Dedifferentiated amniotic fluid mesenchymal stem cell (primary cell): ENCODE data around the gene RCOR3.
"Not testable (repeated sequence)": the region's sequence is repeated elsewhere in the genome, so short reads cannot be mapped to it uniquely, and the experiment has no call there.

Experiments used
- DNase-seq: peaks from one replicate; pipeline ENCODE4 v3.0.0-alpha.2; 2016; ENCODE audit errors: extremely low spot score

Gene RCOR3

DNA sequence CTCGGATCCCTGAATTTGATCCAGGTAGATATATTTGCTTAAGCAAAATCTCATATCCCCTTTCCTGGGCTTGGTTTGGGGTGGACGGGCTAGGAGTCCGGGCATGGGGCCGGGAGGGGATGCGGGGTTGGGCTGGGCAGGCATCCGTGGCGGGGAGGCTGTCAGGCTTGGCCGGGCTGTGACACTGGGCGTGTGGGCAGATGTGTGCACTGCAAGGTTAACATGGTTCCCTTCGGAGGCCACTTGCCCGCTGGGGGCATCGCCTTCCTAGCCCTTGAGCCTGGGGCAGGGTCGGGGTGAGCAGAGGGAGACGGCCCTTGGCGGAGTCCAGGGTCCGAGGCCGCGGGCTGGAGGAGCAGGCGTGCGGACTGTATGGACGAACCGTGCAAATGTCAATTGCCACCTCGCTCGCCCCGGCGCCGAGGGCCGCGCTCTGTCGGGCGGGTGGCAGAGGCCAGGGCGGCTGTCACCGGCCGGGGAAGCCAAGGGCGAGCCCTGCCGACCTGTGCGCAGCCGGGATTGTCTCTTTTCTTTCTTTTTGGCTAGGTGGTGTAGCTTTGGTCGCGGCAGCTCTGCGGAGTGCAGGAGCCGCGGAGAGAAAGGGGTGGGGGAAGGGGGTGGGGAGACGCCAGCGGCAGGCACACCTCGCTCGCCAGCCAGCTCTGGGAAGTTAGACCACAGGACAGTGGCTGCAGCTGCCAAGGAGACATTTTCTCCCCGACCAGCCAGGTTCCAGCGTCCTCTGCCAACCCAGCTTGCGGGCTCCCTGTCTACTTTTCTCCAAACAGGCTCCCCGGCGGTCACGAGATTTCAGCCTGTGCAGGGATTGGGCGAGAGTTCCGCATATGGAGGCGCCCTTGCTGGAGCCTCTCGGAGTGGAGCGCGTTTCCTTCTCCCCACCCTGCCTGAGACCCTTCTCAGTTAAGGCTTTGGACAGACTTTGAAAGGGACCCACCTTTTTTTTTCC, 1.3 kb downstream of the RCOR3 start:
- DNase-seq = peak; percentile 65

DNA sequence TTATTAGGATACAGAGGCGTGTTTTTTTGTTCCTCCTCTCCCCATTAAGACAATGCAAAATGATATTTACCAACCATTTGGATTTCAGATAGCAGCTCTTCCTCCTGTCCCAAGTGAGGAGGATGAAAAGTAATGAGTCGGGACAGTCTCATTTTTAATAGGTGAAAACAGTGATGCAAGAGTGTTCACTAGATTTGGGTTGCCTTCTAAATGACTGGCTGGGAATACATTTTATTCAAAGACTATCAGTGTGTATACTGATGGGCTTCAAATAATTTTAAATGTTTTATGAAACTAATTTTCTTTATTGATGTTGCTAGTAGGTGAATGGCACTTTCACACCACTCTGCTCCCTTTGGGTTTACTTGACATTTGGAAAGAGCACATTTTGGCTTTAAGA, 2.1 kb downstream of the RCOR3 start:
- no peak for DNase-seq

DNA sequence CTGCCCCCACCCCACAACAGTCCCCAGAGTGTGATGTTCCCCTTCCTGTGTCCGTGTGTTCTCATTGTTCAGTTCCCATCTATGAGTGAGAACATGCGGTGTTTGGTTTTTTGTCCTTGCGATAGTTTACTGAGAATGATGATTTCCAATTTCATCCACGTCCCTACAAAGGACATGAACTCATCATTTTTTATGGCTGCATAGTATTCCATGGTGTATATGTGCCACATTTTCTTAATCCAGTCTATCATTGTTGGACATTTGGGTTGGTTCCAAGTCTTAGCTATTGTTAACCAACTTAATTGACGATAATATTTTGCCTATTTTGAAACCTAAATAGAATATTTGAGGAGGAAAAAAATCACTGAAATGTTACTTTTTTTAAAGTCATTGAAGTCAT, 3.9 kb downstream of the RCOR3 start:
- not testable (repeated sequence) for DNase-seq

- no peak for DNase-seq
These were observed 8.2 kb downstream of the RCOR3 start for GRCh38 chr1:211267204-211267857.

DNA sequence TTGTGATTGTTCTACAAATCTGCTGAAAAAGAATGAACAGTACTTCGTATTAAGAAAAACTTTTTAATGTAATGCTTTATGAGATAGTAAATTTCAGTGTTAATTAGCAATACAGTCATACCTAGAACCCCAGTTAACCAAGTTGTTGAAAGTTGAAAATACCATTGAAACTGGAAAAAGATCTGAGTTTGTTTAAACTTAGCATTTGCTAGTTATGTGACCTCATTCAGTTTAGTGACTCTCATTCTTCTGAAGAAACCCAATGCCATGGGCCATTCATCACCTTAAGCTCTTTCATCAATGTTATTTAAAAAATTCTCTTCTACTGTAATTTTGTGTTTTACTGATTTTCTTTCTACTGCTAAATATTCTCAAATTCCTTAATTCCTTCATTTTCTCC, 20.2 kb downstream of the RCOR3 start:
- no peak for DNase-seq

DNA sequence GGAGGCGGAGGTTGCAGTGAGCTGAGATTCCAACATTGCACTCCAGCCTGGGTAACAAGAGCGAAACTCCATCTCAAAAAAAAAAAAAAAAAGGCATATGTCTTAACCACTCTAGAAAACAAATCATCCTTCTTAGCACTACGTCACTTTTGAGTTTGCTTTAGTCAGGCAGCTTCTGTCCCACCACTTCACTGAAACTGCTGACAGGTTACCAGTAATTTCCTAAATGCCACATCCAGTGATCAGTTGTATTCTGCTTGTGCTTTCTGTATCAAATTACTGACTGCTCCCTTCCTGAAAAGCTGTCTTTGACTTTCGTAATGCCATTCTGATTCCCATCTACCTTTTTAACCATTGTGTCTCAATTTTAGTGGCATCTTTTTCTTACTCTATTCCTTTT, 21.7 kb downstream of the RCOR3 start:
- no peak for DNase-seq

GRCh38 chr1:211281320-211282022, 22.3 kb downstream of the RCOR3 start:
- no peak for DNase-seq

DNA sequence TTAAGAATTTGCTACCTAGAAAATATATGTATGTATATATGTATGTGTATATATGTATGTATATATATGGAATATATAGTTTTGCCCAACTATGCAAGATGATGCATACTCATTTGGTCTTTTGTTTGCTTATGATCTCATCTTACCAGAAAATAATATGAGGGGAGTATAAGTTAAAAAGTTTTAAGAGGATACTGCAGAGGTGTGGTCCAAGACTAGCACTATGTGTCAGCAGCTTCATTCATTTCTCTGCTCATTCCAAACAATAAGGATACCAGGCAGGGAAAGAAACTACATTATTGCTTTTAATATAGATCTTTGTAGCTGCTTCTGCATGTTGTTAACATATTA, 22.8 kb downstream of the RCOR3 start:
- no peak for DNase-seq

DNA sequence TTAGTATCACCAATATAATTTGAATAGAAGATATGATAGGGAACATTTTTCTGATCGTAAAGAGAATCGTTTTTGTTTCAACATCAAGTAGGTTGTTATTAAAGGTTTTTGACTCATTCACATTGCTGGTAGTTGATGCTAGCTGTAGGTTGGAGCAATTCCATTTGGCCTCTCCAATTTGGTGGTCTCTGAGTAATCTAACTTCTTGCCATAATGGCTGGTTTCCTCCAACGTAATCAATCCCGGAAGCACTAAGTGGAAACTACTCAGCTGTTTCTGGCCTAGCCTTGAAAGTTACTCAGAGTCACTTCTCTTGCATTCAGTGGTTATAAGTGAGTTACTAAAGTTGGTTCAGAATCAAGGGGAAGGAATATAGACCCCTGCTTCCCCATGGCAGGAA, 26.0 kb downstream of the RCOR3 start:
- DNase-seq = no peak

DNA sequence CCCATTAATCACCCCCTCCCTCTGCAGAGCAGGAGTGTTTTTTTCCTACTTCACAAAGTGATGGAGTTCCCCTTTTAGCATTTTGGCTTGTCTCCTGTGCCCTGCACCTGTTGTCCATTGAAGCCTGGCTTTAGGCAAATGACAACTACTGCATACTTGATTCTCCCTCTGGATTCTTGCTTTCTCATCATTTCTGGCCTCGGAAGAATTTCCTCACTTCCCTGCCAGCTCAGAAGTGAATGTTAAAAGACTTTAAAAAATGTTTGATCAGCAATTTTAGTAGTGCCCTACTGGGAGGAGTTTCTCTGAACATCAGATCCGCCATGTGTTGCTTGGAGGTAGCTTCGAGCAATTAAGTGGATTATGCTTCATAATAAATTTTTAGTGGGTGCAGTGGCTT, 28.1 kb downstream of the RCOR3 start:
- DNase-seq = no peak

DNA sequence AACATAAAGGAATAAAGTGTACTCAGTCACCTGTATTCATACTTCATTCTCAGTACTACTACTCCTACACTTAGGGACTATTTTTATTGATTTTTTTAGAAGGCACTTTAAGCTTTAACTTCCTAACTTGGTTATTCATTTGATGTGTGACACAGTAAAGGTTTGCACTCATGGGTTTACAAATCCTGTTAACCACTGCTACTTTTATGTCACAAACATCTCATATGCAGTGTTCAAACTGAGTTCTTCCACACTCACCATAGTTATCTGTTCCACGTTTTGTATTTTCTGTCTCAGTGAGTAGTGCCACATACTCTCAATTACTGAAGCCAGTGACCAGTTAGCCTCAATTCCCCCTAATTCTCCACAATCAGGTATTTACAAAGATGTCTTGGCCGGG, 33.2 kb downstream of the RCOR3 start:
- DNase-seq = no peak

DNA sequence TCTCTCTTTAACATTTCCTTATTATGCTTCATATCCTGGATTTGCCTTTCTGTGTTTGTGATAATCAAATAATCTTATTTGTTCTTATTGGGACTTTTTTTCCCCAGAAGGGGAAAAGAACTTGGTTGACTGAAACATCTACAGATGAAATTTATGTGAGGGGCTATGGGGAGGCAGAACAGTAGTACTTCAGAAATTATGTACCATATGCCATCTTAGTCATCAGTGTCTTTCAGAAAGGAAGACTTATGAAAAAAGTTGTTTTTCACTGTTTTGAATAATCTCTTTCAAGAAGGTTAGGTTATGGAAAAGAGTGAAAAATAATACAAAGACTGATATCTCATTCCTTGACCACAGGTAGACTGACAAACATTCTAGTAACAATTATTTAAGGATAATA, 37.2 kb downstream of the RCOR3 start:
- no peak for DNase-seq

DNA sequence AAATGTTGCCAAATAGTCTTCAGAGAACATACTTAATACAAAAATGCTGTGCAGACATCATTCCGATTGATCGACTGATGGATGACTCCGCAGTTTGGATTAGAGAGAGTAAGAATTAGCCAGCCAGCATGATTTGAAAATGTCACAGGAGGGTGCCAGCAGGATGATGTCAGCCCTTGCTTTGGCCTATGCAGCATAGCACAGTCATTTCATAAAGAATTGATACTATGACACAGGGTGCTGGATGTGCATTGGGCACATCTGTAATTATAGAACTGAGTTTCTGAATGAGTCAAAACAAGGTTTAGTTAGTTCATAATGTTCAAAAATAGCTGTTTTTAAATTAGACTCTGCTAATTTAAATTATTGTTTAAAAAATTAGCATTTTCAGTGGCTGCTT, 45.9 kb downstream of the RCOR3 start:
- DNase-seq = no peak

- no peak for DNase-seq
These were observed 50.5 kb downstream of the RCOR3 start for GRCh38 chr1:211309617-211310016.

GRCh38 chr1:211313392-211313791, 54.2 kb downstream of the RCOR3 start:
- DNase-seq = no peak

DNA sequence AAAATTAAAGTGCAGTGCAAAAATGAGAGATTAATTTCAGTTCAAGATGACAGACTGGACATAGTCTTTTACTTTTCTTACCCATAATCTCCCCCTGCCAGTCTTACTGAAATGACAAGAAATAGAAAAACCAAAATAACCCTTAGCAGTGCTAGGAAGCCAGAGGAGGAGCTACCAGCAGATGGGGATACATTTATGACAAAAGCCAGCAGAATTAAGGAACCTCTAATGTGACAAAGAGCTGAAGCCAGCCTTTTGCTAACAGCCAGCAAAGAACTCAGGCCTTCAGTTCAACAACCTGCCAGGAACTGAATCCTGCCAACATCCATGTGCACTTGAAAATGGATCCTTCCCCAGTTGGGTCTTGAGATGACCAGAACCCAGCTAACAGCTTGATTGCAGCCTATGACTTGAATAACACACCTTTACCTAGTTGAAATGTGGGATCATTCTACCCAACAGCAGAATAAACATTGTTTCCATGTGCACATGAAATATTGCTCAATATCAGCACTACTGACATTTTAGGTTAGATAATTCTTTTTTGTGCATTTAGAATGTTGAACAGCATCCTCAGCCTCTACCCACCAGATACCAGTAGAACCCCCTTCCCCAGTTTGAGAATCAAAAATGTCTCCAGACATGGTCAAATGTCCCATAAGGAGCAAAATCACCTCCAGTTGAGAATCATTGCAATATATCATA, 59.6 kb downstream of the RCOR3 start:
- no peak for DNase-seq

DNA sequence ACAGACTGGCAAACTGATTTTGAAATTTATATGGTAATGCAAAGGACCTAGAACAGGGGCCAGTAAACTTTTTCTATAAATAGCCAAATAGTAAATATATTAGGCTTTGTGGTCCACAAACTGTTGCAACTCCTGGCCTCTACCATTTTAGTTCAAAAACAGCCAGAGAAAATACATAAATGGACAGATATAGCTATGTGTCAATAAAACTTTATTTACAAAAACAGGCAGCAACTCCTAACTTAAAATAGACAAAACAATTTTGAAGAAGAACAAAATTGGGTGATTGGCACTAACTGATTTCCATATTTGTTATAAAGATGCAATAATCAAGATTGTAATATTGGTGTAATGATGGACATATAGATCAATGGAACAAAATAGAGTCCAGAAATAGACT, 60.7 kb downstream of the RCOR3 start:
- DNase-seq = no peak

DNA sequence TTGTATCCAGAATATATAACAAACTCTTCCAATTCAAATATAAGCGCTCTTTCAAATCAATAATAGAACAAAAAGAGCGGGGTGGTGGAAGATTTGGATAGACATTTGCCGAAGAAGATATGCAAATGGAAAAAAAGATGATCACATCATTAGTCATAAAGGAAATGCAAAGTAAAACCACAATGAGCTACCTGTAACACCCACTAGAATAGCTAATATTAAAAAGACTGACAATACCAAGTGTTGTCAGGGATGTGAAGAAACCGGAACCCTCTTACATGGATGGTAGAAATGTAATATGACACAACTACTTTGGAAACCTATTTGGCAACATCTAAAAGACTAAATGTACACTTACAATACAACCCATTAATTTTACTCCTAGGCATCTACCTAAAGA, 61.8 kb downstream of the RCOR3 start:
- no peak for DNase-seq

DNA sequence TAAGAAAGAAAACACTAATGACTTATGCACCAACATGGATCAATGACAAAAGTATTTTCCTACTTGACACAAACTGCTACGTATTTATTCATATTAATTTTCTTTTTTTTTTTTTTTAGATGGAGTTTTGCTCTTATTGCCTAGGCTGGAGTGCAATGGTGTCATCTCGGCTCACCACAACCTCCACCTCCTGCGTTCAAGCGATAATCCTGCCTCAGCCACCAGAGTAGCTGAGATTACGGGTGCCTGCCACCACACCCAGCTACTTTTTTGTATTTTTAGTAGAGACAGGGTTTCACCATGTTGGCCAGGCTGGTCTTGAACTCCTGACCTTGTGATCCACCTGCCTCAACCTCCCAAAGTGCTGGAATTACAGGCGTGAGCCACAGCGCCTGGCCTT, 62.5 kb downstream of the RCOR3 start:
- not testable (repeated sequence) for DNase-seq

DNA sequence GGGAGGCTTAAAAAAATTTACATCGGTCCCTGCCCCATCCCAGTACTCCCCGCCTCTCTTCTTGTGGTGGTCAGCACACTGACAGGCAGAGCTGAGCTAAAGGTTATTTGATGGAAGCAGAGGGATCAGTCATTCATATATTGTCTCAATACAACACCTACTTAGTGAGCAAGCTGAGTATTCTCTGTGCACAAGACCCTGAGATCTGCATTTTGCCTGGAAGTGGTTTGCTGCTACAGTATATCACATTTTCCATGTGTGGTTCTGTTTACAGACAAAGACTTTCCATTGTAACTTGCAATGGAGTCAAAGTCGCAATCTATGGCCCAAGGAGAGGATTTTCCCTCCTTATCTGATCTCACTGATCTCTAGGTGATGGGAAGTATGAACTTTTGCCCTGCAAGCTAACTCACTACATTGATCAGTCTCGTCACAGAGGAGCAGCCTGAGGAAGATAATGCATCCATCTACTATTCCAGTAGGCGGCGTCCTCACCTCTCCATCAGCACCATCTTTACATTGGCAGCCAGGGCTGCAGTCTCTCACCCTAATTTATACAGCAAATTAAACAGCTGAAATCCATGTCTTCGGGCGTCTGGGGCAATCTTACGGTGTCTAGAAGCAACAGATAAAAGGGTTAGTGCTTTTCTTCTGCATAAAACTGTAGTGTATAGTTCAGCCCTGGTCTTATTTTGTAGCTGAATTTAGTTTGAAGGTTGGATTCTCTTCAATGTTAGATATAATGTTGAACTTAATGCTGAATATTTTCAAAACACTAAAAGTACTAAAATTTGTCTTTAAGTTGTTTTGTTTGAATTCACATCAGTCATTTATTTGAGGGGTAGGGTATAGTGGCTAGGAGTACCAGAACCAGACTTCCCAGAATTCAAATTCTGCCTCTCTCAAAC, 64.2 kb downstream of the RCOR3 start:
- peak; percentile 64 for DNase-seq
